PC-3 (cell line): ENCODE measurements around the gene ADAM15. TPM values are rescaled to one million over a fixed set of nuclear protein-coding genes. Genes with fewer than 3 reads are reported as not detected.

Source experiments
- ATAC-seq: fragments of 200-7000 bp; cut with Tn5 transposase; 2 replicates; pipeline ENCODE4 v1.9.1; 2020; ENCODE audit warnings: mild to moderate bottlenecking, moderate library complexity
- BruUV-seq: library from RNA; stranded (reverse); fragments of 400-500 nt; replicated peaks from 2 replicates; lab custom pipeline; 2021; lab: Mats Ljungman, UMichigan
- CTCF ChIA-PET: fragments of 300-600 bp; sonication (Branson Sonifier 250); formaldehyde crosslinking; loops from one replicate; lab custom pipeline; 2022; ENCODE audit warnings: antibody characterized with exemption; lab: Charles Lee
- POLR2A ChIA-PET: fragments of 300-600 bp; sonication (Branson Sonifier 250); formaldehyde crosslinking; loops from one replicate; lab custom pipeline; 2022; ENCODE audit warnings: antibody characterized with exemption; ENCODE audit not compliant: unreplicated experiment; lab: Charles Lee
- DNase-seq: peaks from one replicate; pipeline ENCODE4 v3.0.0-alpha.2; 2015
- H2AFZ ChIP-seq: fragments of 300-600 bp; sonication (generic); 2 replicates; pipeline ENCODE4 v1.6.0; 2016; ENCODE audit warnings: antibody characterized with exemption, low read length
- H3F3A ChIP-seq: fragments of 300-600 bp; sonication (generic); one replicate; pipeline ENCODE4 v1.6.0; 2017; ENCODE audit warnings: antibody characterized with exemption, low read length, control low read depth, mild to moderate bottlenecking; ENCODE audit not compliant: unreplicated experiment
- H3K27ac ChIP-seq: fragments of 300-600 bp; sonication (generic); 2 replicates; pipeline ENCODE4 v1.5.1; 2016; ENCODE audit warnings: mild to moderate bottlenecking, low read length
- H3K27me3 ChIP-seq: fragments of 300-600 bp; sonication (generic); 2 replicates; pipeline ENCODE4 v1.6.1; 2016; ENCODE audit warnings: low read length, mixed read lengths
- H3K36me3 ChIP-seq: fragments of 300-600 bp; sonication (generic); 2 replicates; pipeline ENCODE4 v1.6.1; 2016; ENCODE audit warnings: low read depth, mixed run types, low read length, mixed read lengths
- H3K4me1 ChIP-seq: fragments of 300-600 bp; sonication (generic); 2 replicates; pipeline ENCODE4 v1.5.1; 2016; ENCODE audit warnings: low read length; ENCODE audit not compliant: insufficient read depth
- H3K4me2 ChIP-seq: fragments of 300-600 bp; sonication (generic); 2 replicates; pipeline ENCODE4 v1.6.0; 2016; ENCODE audit warnings: low read length
- H3K4me3 ChIP-seq: fragments of 300-600 bp; sonication (generic); 2 replicates; pipeline ENCODE4 v1.5.1; 2016; ENCODE audit warnings: mild to moderate bottlenecking, low read length, mixed read lengths
- H3K79me2 ChIP-seq: fragments of 300-600 bp; sonication (generic); 2 replicates; pipeline ENCODE4 v1.6.1; 2017; ENCODE audit warnings: low read length, mixed read lengths
- H3K9ac ChIP-seq: fragments of 300-600 bp; sonication (generic); 2 replicates; pipeline ENCODE4 v1.6.0; 2016; ENCODE audit warnings: mild to moderate bottlenecking, low read length
- H3K9me2 ChIP-seq: fragments of 300-600 bp; sonication (generic); replicated peaks from 2 replicates; pipeline ENCODE4 v1.6.1; 2016; ENCODE audit warnings: mixed run types, low read length, mixed read lengths
- H3K9me3 ChIP-seq: fragments of 300-600 bp; sonication (generic); 2 replicates; pipeline ENCODE4 v1.6.1; 2016; ENCODE audit warnings: low read length, mixed read lengths
- H4K20me1 ChIP-seq: fragments of 300-600 bp; sonication (generic); 2 replicates; pipeline ENCODE4 v1.6.1; 2016; ENCODE audit warnings: low read length, mixed read lengths
- EZH2 ChIP-seq: fragments of 300-600 bp; sonication (generic); IDR thresholded peaks from one replicate; pipeline ENCODE4 v1.6.1; 2017; ENCODE audit warnings: antibody characterized with exemption, mild to moderate bottlenecking, low read length; ENCODE audit not compliant: unreplicated experiment
- EZH2phosphoT487 ChIP-seq: fragments of 300-600 bp; sonication (generic); IDR thresholded peaks from 2 replicates; pipeline ENCODE4 v1.6.1; 2018; ENCODE audit warnings: mild to moderate bottlenecking, antibody characterized with exemption, low read length, borderline replicate concordance
- intact Hi-C: fragments of 100-400 bp; cut with micrococcal nuclease; formaldehyde crosslinking; loops from 2 replicates; pipeline ENCODE4 v1.9.0; 2023
- total RNA-seq: library from RNA; depleted of rRNA; stranded (reverse); fragments of >200 nt; gene quantifications from 2 replicates; pipeline ENCODE4 v1.2.3, GENCODE V29; 2014
- TF ChIP-seq, protein P1 (sequence below): fragments of 300-600 bp; sonication (generic); conservative IDR thresholded peaks from 2 replicates; pipeline ENCODE4 v1.5.1; 2017; ENCODE audit warnings: antibody characterized with exemption, low read depth, mild to moderate bottlenecking, low read length

Gene ADAM15
- total RNA-seq, 1 experiment from 2014 or later: 334 TPM

DNA sequence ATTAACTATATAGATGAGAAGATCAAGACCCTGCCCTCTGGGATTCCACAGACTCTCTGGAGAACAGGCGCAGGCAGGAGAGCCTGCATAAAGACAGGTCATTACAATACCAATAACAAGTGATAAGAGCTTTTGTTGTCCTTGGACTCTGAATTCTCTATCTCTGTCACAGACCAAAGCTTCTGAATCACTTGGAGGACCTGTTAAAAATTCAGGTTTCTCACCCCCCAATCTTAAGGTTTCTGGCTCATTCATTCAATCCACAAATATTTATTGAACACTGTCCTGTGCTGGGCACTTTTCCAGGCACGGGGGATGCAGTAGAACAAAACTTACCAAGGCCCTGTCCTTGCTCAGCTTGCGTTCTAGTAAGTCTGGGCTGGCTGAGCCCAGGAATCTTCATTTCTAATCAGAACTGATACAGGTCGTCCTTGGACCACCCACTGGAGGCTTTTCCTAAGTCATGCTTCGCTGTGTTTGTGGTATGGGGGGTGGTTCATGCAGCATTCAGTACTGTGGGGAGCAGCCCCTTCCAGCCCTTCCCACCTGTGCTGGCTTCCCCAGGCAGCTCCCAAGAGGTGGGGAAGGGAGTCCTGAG is 13.8 kb downstream of the ADAM15 start:
- intact Hi-C loops: loop anchor here (5.0 kb wide), 1 partner anchor 93 kb away; the partner anchor contains the start of genes CKS1B and SHC1

DNA sequence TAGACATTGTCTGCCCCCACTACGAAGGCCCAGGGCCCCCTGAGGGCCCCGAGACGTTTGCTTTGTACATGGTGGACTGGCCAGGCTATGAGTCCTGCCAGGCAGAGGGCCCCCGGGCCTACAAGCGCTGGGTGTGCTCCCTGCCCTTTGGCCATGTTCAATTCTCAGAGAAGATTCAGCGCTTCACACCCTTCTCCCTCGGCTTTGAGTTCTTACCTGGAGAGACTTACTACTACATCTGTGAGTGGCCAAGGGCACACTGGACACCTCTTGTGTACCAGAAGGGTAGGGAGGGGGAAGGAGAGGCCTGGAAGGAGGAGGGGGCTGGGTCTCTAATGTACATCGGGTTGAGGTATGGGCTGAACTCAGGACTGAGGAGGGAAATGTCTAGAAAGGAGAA is 15.7 kb downstream of the ADAM15 start:
- no TSS peak for BruUV-seq
- no peak overlapping the region for H2AFZ ChIP-seq
- intact Hi-C loops: no loop called here
- H3F3A ChIP-seq: no peaks in the 10 kb centered on the region
- H3K9me3 ChIP-seq: no peaks in the 10 kb centered on the region
- H4K20me1 ChIP-seq: no peaks in the 10 kb centered on the region
- no peak for TF ChIP-seq EZH2phosphoT487
- ATAC-seq (no peak), DNase-seq (no peak)
- H3K79me2 ChIP-seq: peaks cover 14% of the 10 kb centered on the region
- no peak overlapping the region for H3K4me3 ChIP-seq
- H3K27me3 ChIP-seq: no peaks in the 10 kb centered on the region
- peaks cover 4% of the 10 kb centered on the region; the same call in 1 of the 2 replicates for H3K36me3 ChIP-seq
- POLR2A ChIA-PET: no interaction called here
- peaks cover 30% of the 10 kb centered on the region for H3K4me1 ChIP-seq
- no peak overlapping the region for H3K4me2 ChIP-seq
- CTCF ChIA-PET: no interaction called here
- H3K9ac ChIP-seq: no peak overlapping the region
- no peaks in the 10 kb centered on the region for H3K9me2 ChIP-seq
- no peak overlapping the region for H3K27ac ChIP-seq

More for the DNA sequence above, 13.8 kb downstream of the ADAM15 start:
- Histone ChIP-seq H3K9ac (no peak overlapping the region), H3K9me2 (no peaks in the 10 kb centered on the region), H3K79me2 (peaks cover 14% of the 10 kb centered on the region), H3K4me3 (peak overlapping the region; percentile 76), H3K27ac (no peak overlapping the region), H3K36me3 (peaks cover 7% of the 10 kb centered on the region; the same call in 1 of the 2 replicates), H3K4me2 (peak overlapping the region; percentile 82), H3F3A (no peaks in the 10 kb centered on the region), H4K20me1 (no peaks in the 10 kb centered on the region), H2AFZ (no peak overlapping the region), H3K9me3 (no peaks in the 10 kb centered on the region), H3K27me3 (no peaks in the 10 kb centered on the region), H3K4me1 (peaks cover 21% of the 10 kb centered on the region)
- ATAC-seq (no peak), DNase-seq (no peak)
- TF ChIP-seq EZH2phosphoT487: no peak
- no peak for TF ChIP-seq EZH2
- TF ChIP-seq, protein P1, sequence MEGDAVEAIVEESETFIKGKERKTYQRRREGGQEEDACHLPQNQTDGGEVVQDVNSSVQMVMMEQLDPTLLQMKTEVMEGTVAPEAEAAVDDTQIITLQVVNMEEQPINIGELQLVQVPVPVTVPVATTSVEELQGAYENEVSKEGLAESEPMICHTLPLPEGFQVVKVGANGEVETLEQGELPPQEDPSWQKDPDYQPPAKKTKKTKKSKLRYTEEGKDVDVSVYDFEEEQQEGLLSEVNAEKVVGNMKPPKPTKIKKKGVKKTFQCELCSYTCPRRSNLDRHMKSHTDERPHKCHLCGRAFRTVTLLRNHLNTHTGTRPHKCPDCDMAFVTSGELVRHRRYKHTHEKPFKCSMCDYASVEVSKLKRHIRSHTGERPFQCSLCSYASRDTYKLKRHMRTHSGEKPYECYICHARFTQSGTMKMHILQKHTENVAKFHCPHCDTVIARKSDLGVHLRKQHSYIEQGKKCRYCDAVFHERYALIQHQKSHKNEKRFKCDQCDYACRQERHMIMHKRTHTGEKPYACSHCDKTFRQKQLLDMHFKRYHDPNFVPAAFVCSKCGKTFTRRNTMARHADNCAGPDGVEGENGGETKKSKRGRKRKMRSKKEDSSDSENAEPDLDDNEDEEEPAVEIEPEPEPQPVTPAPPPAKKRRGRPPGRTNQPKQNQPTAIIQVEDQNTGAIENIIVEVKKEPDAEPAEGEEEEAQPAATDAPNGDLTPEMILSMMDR: no peak
- BruUV-seq: no TSS peak
- POLR2A ChIA-PET: no interaction called here
- CTCF ChIA-PET: interaction anchor here (0.8 kb wide), 1 partner anchor 10 kb away, joined by 3 read pairs; no protein-coding TSS in a partner anchor

DNA sequence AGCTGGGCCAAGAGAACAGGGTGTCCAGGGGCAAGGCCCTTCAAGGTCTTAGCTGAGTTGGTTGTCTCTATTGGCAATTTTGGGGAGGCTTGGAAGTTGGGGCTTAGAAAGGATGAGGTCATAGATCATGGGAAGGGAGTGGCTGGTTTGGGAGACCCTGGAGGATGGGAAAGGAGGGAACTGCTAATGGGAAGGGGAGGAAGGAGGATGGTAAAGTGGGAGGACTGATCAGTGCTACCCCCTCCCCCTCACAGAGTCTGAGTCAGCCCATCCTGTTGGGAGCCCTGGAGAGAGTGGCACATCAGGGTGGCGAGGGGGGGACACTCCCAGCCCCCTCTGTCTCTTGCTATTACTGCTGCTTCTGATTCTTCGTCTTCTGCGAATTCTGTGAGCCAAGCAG is 17.5 kb downstream of the ADAM15 start:
- Histone ChIP-seq H4K20me1 (no peaks in the 10 kb centered on the region), H3K79me2 (peaks cover 14% of the 10 kb centered on the region), H3K9me3 (no peaks in the 10 kb centered on the region), H3K9me2 (no peaks in the 10 kb centered on the region), H3K36me3 (no peaks in the 10 kb centered on the region), H3K9ac (no peak overlapping the region), H3K4me1 (peaks cover 22% of the 10 kb centered on the region), H2AFZ (no peak overlapping the region), H3K27ac (no peak overlapping the region), H3K4me2 (no peak overlapping the region), H3K27me3 (no peaks in the 10 kb centered on the region), H3K4me3 (no peak overlapping the region), H3F3A (no peaks in the 10 kb centered on the region)
- intact Hi-C loops: no loop called here
- no TSS peak for BruUV-seq
- TF ChIP-seq EZH2: no peak
- TF ChIP-seq EZH2phosphoT487: no peak
- TF ChIP-seq, protein P1: no peak
- DNase-seq (no peak), ATAC-seq (no peak)
- CTCF ChIA-PET: no interaction called here
- POLR2A ChIA-PET: no interaction called here
